Neural cell (in vitro differentiated cells): ENCODE data around the gene MICB.

ENCODE experiments used
- CTCF ChIP-seq: fragments of 450-650 bp; IDR thresholded peaks from 2 replicates; pipeline ENCODE4 v1.5.1; 2014; ENCODE audit warnings: antibody characterized with exemption, mild to moderate bottlenecking, moderate library complexity; ENCODE audit not compliant: poor library complexity, severe bottlenecking
- EP300 ChIP-seq: fragments of 450-650 bp; conservative IDR thresholded peaks from 2 replicates; pipeline ENCODE4 v1.6.1; 2014; ENCODE audit warnings: antibody characterized with exemption, mild to moderate bottlenecking, moderate library complexity; ENCODE audit not compliant: poor library complexity, severe bottlenecking

GRCh38 chr6:31467151-31467550 lies 30.8 kb upstream of the MICB start:
- TF ChIP-seq CTCF (no peak), EP300 (no peak)
